Measurements from ENCODE around the gene NR2C2AP. TPM values are rescaled to one million over a fixed set of nuclear protein-coding genes. Genes with fewer than 3 reads are reported as not detected.

The NR2C2AP gene
- total RNA-seq, 1 donor from 2014 or later, result 12.9 TPM

DNA sequence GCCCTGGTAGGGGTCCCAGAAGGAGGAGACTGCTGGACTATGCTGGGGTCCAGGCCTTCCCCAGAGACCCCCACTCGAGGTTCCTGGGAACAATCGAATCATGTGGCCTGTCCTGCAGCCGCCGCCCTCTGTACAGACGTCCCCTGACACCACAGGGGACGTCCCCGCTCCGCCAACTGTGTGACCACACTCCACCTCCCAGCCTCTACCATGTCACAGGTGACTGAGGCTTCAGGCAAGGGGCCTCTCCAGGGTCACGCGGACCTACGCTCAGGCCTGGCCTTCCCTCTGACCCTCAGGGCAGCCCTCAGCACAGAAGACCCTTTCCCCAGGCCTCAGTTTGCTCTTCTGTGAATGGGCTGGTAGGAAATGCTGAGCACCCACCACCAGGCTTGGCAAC, 51.8 kb downstream of the NR2C2AP start:
- no peaks in the 10 kb centered on the region for H3K27me3 ChIP-seq (ENCODE audit: low read depth)
- H3K27ac ChIP-seq, result no peak overlapping the region
- H3K4me1 ChIP-seq, result no peaks in the 10 kb centered on the region
- ATAC-seq, result no peak
- TF ChIP-seq, protein P1, sequence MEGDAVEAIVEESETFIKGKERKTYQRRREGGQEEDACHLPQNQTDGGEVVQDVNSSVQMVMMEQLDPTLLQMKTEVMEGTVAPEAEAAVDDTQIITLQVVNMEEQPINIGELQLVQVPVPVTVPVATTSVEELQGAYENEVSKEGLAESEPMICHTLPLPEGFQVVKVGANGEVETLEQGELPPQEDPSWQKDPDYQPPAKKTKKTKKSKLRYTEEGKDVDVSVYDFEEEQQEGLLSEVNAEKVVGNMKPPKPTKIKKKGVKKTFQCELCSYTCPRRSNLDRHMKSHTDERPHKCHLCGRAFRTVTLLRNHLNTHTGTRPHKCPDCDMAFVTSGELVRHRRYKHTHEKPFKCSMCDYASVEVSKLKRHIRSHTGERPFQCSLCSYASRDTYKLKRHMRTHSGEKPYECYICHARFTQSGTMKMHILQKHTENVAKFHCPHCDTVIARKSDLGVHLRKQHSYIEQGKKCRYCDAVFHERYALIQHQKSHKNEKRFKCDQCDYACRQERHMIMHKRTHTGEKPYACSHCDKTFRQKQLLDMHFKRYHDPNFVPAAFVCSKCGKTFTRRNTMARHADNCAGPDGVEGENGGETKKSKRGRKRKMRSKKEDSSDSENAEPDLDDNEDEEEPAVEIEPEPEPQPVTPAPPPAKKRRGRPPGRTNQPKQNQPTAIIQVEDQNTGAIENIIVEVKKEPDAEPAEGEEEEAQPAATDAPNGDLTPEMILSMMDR (IDR thresholded peaks at IDR 0.05), result no peak
- no peaks in the 10 kb centered on the region for H3K9me3 ChIP-seq
- H3K36me3 ChIP-seq, result peaks cover 33% of the 10 kb centered on the region
- intact Hi-C loops (cut with DNase I), result no loop called here
- no peak for DNase-seq
- no peak overlapping the region for H3K4me3 ChIP-seq

Other genes starting within 250 kb of the NR2C2AP start
- gene SUGP2, start 169.9 kb downstream of the NR2C2AP start, total RNA-seq, result 72.6 TPM
- gene ARMC6, start 169.8 kb downstream of the NR2C2AP start, total RNA-seq, result 20.2 TPM
- 16.3 TPM for gene SLC25A42, start 139.4 kb downstream of the NR2C2AP start, total RNA-seq
- 28.1 TPM for gene TMEM161A, start 64.9 kb downstream of the NR2C2AP start, total RNA-seq
- 2.7 TPM for gene MEF2B, start 33.2 kb downstream of the NR2C2AP start, total RNA-seq
- 29.4 TPM for gene BORCS8, start 11.3 kb downstream of the NR2C2AP start, total RNA-seq
- 67.0 TPM for gene RFXANK, start 11.2 kb downstream of the NR2C2AP start, total RNA-seq
- not detected for gene NCAN, start 8.5 kb upstream of the NR2C2AP start, total RNA-seq
- 0.65 TPM for gene TM6SF2, start 69.9 kb upstream of the NR2C2AP start, total RNA-seq
- 41.4 TPM for gene SUGP1, start 117.1 kb upstream of the NR2C2AP start, total RNA-seq
- gene MAU2, start 117.4 kb upstream of the NR2C2AP start, total RNA-seq, result 69.7 TPM
- gene GATAD2A, start 202.3 kb upstream of the NR2C2AP start, total RNA-seq, result 84.0 TPM